ENCODE results near the gene PKN2. TPM values are rescaled to one million over a fixed set of nuclear protein-coding genes. Genes with fewer than 3 reads are reported as not detected.

The PKN2 gene
- total RNA-seq, 1 donor from 2014 or later = 7.3 TPM

GRCh38 chr1:88883156-88883555, 199.1 kb downstream of the PKN2 start:
- H3K27ac ChIP-seq = no peak overlapping the region
- H3K9me3 ChIP-seq = no peaks in the 10 kb centered on the region
- H3K4me3 ChIP-seq = no peak overlapping the region
- no peaks in the 10 kb centered on the region for H3K4me1 ChIP-seq
- intact Hi-C loops (cut with DNase I) = no loop called here
- H3K36me3 ChIP-seq = peaks cover 38 to 49% of the 10 kb centered on the region in 2 donors
- no peak for TF ChIP-seq CTCF (IDR thresholded peaks at IDR 0.05)
- DNase-seq (ENCODE audit: low spot score in 2 of 2) = no peak
- H3K27me3 ChIP-seq = no peaks in the 10 kb centered on the region

Other genes starting within 250 kb of the PKN2 start
- 13.7 TPM for gene GTF2B, start 207.3 kb downstream of the PKN2 start, total RNA-seq